NOMO-1 (cell line): ENCODE measurements around the gene THAP12.

Experiments
- DNase-seq, 2 experiments: peaks; one replicate each; lab custom pipeline; 2025; ENCODE audit not compliant: unreplicated experiment in 2 of 2; lab: John Stamatoyannopoulos, UW

Gene THAP12

DNA sequence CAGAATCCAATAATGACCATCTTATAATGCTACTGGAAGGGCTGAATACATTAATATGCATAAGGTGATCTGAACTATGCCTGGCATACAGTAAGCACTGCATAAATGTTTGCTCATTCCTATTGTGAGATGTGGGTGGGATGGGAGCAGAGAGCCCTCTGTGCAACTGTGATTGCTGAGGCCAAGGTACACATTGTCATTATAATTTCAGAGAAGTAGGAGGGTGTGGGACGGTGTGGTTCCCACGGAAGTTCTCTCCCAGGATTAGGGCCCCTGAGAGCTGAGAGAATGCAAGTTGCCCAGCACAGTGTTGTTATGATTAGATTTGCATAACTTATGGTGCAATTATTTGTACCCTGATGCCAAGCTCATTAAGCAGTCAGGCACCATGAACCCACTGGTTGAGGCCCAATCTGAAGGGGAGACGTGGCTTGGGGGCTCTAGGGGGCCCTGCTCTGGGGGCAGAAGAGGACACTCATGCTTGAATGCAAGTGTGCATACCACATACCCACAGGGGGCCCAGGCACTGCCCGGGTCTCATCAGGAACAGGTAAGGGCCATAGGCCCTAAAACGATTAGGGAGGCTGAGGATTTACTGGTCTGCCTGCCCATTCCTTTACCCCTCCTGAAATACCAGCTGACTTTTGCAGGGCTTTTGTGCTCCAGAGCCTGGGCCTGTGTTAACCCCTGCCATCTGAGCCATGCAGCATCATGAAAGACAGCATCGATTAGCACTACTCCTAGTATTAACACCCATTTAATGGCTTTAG, 72.8 kb downstream of the THAP12 start:
- no peak for DNase-seq

- DNase-seq = no peak
Measured at GRCh38 chr11:76307396-76307795, 73.5 kb downstream of the THAP12 start.

DNA sequence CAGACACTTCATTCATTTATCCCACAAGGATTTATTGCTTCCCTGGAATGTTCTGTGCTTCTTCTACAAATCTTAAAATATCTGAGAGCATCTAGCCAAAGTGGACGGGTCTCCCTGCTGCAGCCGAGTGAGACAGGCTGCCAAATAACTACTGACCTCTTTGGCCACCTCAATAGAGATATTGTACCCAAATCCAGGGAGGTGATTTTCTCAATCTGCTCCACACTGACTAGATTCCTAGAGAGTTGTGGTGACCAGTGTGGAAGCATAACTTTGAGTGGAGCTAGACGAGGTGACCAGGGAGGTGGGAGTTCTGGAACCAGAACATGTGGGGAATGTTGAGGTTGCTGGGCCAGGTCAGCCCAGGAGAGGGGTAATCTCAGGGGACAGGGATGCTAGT, 77.5 kb downstream of the THAP12 start:
- DNase-seq = no peak

- no peak for DNase-seq
Measured at GRCh38 chr11:76302996-76303395, 77.9 kb downstream of the THAP12 start.
